ENCODE measurements around the gene ZNF646. TPM values are rescaled to one million over a fixed set of nuclear protein-coding genes. Genes with fewer than 3 reads are reported as not detected.

The ZNF646 gene
- polyA plus RNA-seq, 3 donors, result 0.46 to 6.5 (median 3.0) TPM

GRCh38 chr16:31029272-31029671 is 45.0 kb upstream of the ZNF646 start:
- Histone ChIP-seq H3K9ac (ENCODE audit: insufficient read depth, low read length, poor library complexity, severe bottlenecking) (no peak overlapping the region), H3K27me3 (ENCODE audit: control insufficient read depth in 2 of 2, insufficient read depth in 2 of 2, low read length in 2 of 2) (no peaks in the 10 kb centered on the region), H3K79me2 (ENCODE audit: insufficient read depth, low read length) (peaks cover 9% of the 10 kb centered on the region), H3K4me3 (replicated peaks in 1 of 3; ENCODE audit: low read depth in 2 of 3, low read length in 3 of 3) (no peak overlapping the region), H4K20me1 (ENCODE audit: insufficient read depth, low read length) (peaks cover 2% of the 10 kb centered on the region), H2AFZ (ENCODE audit: insufficient read depth, low read depth, low read length, poor library complexity, severe bottlenecking) (no peak overlapping the region), H3K4me2 (replicated peaks; ENCODE audit: extremely low read depth, low read length, poor library complexity, severe bottlenecking) (no peak overlapping the region), H3K27ac (ENCODE audit: low read depth in 1 of 2, low read length in 2 of 2) (no peak overlapping the region), H3K9me3 (replicated peaks in 1 of 2; ENCODE audit: control insufficient read depth in 1 of 2, insufficient read depth in 1 of 2, low read length in 2 of 2) (no peaks in the 10 kb centered on the region), H3K36me3 (replicated peaks in 1 of 2; ENCODE audit: control insufficient read depth in 1 of 2, insufficient read depth in 2 of 2, low read length in 2 of 2) (no peaks in the 10 kb centered on the region), H3K4me1 (ENCODE audit: control insufficient read depth in 1 of 2, insufficient read depth in 2 of 2, low read length in 2 of 2) (peaks cover 13 to 17% of the 10 kb centered on the region in 2 donors)
- H3K4me3 Mint-ChIP-seq, result no peak overlapping the region
- H3K4me1 Mint-ChIP-seq, result peaks cover 27% of the 10 kb centered on the region
- no CpG with 5 or more reads among the region's 5 CpGs for WGBS (ENCODE audit: insufficient coverage)
- DNase-seq, result no peak
- peaks cover 0 to 2% (median 0%) of the 10 kb centered on the region in 7 donors for H3K9me3 Mint-ChIP-seq
- peak overlapping the region in 3 of 7 donors; percentile 18 to 28 (median 21) for H3K27ac Mint-ChIP-seq
- no peaks in the 10 kb centered on the region for H3K36me3 Mint-ChIP-seq
- H3K27me3 Mint-ChIP-seq (ENCODE audit: low read depth in 3 of 3), result peaks cover 0 to 6% (median 2%) of the 10 kb centered on the region in 3 donors
- TF ChIP-seq CTCF (IDR thresholded peaks at IDR 0.05), result no peak
- intact Hi-C loops (cut with micrococcal nuclease), result no loop called here

- no peak overlapping the region for H3K27ac ChIP-seq (ENCODE audit: low read depth in 1 of 2, low read length in 2 of 2)
- Mint-ChIP-seq H3K27me3 (ENCODE audit: low read depth in 3 of 3) (peaks cover 0 to 3% (median 2%) of the 10 kb centered on the region in 3 donors), H3K4me3 (peak overlapping the region in 1 of 2 donors; percentile 15), H3K27ac (peak overlapping the region in 6 of 7 donors; percentile 42 to 99 (median 98)), H3K9me3 (peaks cover 0 to 2% (median 0%) of the 10 kb centered on the region in 7 donors), H3K4me1 (peaks cover 29% of the 10 kb centered on the region), H3K36me3 (peaks cover 12 to 14% of the 10 kb centered on the region in 2 donors)
- H3K27me3 ChIP-seq (ENCODE audit: control insufficient read depth in 2 of 2, insufficient read depth in 2 of 2, low read length in 2 of 2), result no peaks in the 10 kb centered on the region
- peaks cover 27% of the 10 kb centered on the region for H3K79me2 ChIP-seq (ENCODE audit: insufficient read depth, low read length)
- peaks cover 5 to 7% of the 10 kb centered on the region in 2 donors for H3K36me3 ChIP-seq (replicated peaks in 1 of 2; ENCODE audit: control insufficient read depth in 1 of 2, insufficient read depth in 2 of 2, low read length in 2 of 2)
- H3K4me1 ChIP-seq (ENCODE audit: control insufficient read depth in 1 of 2, insufficient read depth in 2 of 2, low read length in 2 of 2), result peaks cover 30 to 37% of the 10 kb centered on the region in 2 donors
- no peak for DNase-seq
- no peaks in the 10 kb centered on the region for H3K9me3 ChIP-seq (replicated peaks in 1 of 2; ENCODE audit: control insufficient read depth in 1 of 2, insufficient read depth in 1 of 2, low read length in 2 of 2)
- no peak overlapping the region for H3K4me2 ChIP-seq (replicated peaks; ENCODE audit: extremely low read depth, low read length, poor library complexity, severe bottlenecking)
- H3K4me3 ChIP-seq (replicated peaks in 1 of 3; ENCODE audit: low read depth in 2 of 3, low read length in 3 of 3), result no peak overlapping the region
- WGBS (ENCODE audit: insufficient coverage), result 83% methylated on average over 2 of the region's 4 CpGs
- H2AFZ ChIP-seq (ENCODE audit: insufficient read depth, low read depth, low read length, poor library complexity, severe bottlenecking), result no peak overlapping the region
- no peak overlapping the region for H3K9ac ChIP-seq (ENCODE audit: insufficient read depth, low read length, poor library complexity, severe bottlenecking)
- intact Hi-C loops (cut with micrococcal nuclease), result loop anchor here (5.0 kb wide), 4 partner anchors 34 to 836 kb away; partner anchors contain the start of gene VKORC1 (in 1 of the 2)
- peaks cover 19% of the 10 kb centered on the region for H4K20me1 ChIP-seq (ENCODE audit: insufficient read depth, low read length)
- no peak for TF ChIP-seq CTCF (IDR thresholded peaks at IDR 0.05)
Observed at GRCh38 chr16:31031276-31031675, 42.9 kb upstream of the ZNF646 start.
